Left ventricle myocardium superior (tissue), 1 donor: ENCODE results near the gene ZNF462. TPM values are rescaled to one million over a fixed set of nuclear protein-coding genes. Genes with fewer than 3 reads are reported as not detected.
A peak's percentile ranks its signal among the peaks of the same experiment; 100 is the strongest.

Experiments used
- ATAC-seq: fragments of 200-7000 bp; cut with Tn5 transposase; one replicate; pipeline ENCODE4 v1.9.1; 2020; ENCODE audit warnings: mild to moderate bottlenecking, moderate library complexity
- DNase-seq: peaks from one replicate; pipeline ENCODE4 v3.0.0-alpha.2; 2020
- intact Hi-C: fragments of 100-400 bp; cut with micrococcal nuclease; formaldehyde crosslinking; loops from one replicate; pipeline ENCODE4 v1.11.0; 2022
- total RNA-seq: library from RNA; stranded (reverse); fragmentation: NEBNext Ultra II Directional; extraction: Animal tissue kit (Norgen Biotek cat#: 25700); gene quantifications from one replicate; pipeline ENCODE4 v1.2.1, GENCODE V29; 2021
- donor health status: DM: no; HTN: yes; CAD: no; lungs with severe emphysema.

The ZNF462 gene
- total RNA-seq, 1 donor from 2014 or later, result 23.0 TPM

- no peak for DNase-seq
- intact Hi-C loops, result no loop called here
- ATAC-seq, result no peak
These were observed 84.3 kb downstream of the ZNF462 start for GRCh38 chr9:106947106-106947900.

- intact Hi-C loops, result no loop called here
- ATAC-seq, result no peak
- no peak for DNase-seq
These were observed 90.2 kb downstream of the ZNF462 start for GRCh38 chr9:106953174-106953573.

- no peak for ATAC-seq
- DNase-seq, result no peak
- intact Hi-C loops, result no loop called here
These were observed 91.6 kb downstream of the ZNF462 start for GRCh38 chr9:106954558-106954957.

GRCh38 chr9:106954974-106955850 is 92.2 kb downstream of the ZNF462 start:
- ATAC-seq, result no peak
- DNase-seq, result no peak
- intact Hi-C loops, result no loop called here

GRCh38 chr9:106956971-106957370 is 94.0 kb downstream of the ZNF462 start:
- ATAC-seq (peak; percentile 26), DNase-seq (no peak)
- intact Hi-C loops, result no loop called here

- ATAC-seq (peak; percentile 71), DNase-seq (no peak)
- intact Hi-C loops, result no loop called here
These were observed 96.1 kb downstream of the ZNF462 start for GRCh38 chr9:106958955-106959657.

- intact Hi-C loops, result no loop called here
- DNase-seq (no peak), ATAC-seq (no peak)
These were observed 97.3 kb downstream of the ZNF462 start for GRCh38 chr9:106960258-106960657.

- DNase-seq (no peak), ATAC-seq (no peak)
- intact Hi-C loops, result no loop called here
These were observed 98.7 kb downstream of the ZNF462 start for GRCh38 chr9:106961623-106962022.

- no peak for ATAC-seq
- no peak for DNase-seq
- intact Hi-C loops, result no loop called here
These were observed 99.2 kb downstream of the ZNF462 start for GRCh38 chr9:106962122-106962521.

GRCh38 chr9:106962615-106963363 is 99.8 kb downstream of the ZNF462 start:
- intact Hi-C loops, result no loop called here
- DNase-seq, result no peak
- peak; percentile 83 for ATAC-seq

- DNase-seq (no peak), ATAC-seq (no peak)
- intact Hi-C loops, result no loop called here
These were observed 100.7 kb downstream of the ZNF462 start for GRCh38 chr9:106963684-106964083.

GRCh38 chr9:106964329-106964728 is 101.4 kb downstream of the ZNF462 start:
- no peak for ATAC-seq
- intact Hi-C loops, result no loop called here
- DNase-seq, result no peak

GRCh38 chr9:106964822-106965525 is 102.0 kb downstream of the ZNF462 start:
- no peak for DNase-seq
- ATAC-seq, result no peak
- intact Hi-C loops, result no loop called here

- ATAC-seq (no peak), DNase-seq (no peak)
- intact Hi-C loops, result no loop called here
These were observed 103.5 kb downstream of the ZNF462 start for GRCh38 chr9:106966481-106966880.

GRCh38 chr9:106969696-106970095 is 106.7 kb downstream of the ZNF462 start:
- DNase-seq, result no peak
- intact Hi-C loops, result no loop called here
- ATAC-seq, result peak; percentile 83

GRCh38 chr9:106970219-106970975 is 107.4 kb downstream of the ZNF462 start:
- intact Hi-C loops, result no loop called here
- ATAC-seq, result no peak
- DNase-seq, result no peak

- DNase-seq, result no peak
- ATAC-seq, result no peak
- intact Hi-C loops, result no loop called here
These were observed 108.1 kb downstream of the ZNF462 start for GRCh38 chr9:106970976-106971457.

GRCh38 chr9:106972082-106972481 is 109.1 kb downstream of the ZNF462 start:
- intact Hi-C loops, result no loop called here
- DNase-seq, result no peak

More at GRCh38 chr9:106972082-106972481, 109.1 kb downstream of the ZNF462 start:
- no peak for ATAC-seq
